LNCaP clone FGC (cell line): ENCODE results near the gene GLE1.
A peak's percentile ranks its signal among the peaks of the same experiment; 100 is the strongest.

ENCODE experiments used
- DNase-seq: peaks from one replicate; pipeline ENCODE4 v3.0.0-alpha.2; 2011; ENCODE audit warnings: low read depth
- H3K4me3 ChIP-seq: 2 replicates; pipeline ENCODE4 v1.5.1; 2011; ENCODE audit warnings: mild to moderate bottlenecking, low read depth, low read length, control low read depth
- TF ChIP-seq, protein P1 (sequence below): IDR thresholded peaks from 2 replicates; pipeline ENCODE4 v1.5.1; 2012; ENCODE audit warnings: mild to moderate bottlenecking; ENCODE audit not compliant: control insufficient read depth, insufficient read depth; ENCODE audit errors: extremely low read depth

The GLE1 gene

DNA sequence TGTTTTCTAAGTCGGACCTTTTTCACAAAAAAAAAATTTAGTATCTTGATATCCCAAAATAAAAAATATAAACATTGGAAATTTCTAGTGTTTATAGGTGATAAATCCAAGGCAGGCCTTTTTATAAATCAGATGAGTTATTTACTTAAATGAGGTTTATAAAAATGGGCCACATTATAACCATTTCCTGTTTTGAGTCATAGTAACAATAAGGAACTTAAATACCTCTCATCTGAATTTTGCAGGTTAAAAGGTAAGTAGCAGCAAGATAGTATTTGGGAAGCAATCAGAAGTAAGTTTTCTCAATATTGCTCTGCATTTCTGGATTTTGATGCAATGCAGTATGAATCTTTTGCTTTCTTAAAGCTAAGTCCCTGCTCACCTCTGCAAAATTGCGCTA lies 51.8 kb downstream of the GLE1 start:
- TF ChIP-seq, protein P1, sequence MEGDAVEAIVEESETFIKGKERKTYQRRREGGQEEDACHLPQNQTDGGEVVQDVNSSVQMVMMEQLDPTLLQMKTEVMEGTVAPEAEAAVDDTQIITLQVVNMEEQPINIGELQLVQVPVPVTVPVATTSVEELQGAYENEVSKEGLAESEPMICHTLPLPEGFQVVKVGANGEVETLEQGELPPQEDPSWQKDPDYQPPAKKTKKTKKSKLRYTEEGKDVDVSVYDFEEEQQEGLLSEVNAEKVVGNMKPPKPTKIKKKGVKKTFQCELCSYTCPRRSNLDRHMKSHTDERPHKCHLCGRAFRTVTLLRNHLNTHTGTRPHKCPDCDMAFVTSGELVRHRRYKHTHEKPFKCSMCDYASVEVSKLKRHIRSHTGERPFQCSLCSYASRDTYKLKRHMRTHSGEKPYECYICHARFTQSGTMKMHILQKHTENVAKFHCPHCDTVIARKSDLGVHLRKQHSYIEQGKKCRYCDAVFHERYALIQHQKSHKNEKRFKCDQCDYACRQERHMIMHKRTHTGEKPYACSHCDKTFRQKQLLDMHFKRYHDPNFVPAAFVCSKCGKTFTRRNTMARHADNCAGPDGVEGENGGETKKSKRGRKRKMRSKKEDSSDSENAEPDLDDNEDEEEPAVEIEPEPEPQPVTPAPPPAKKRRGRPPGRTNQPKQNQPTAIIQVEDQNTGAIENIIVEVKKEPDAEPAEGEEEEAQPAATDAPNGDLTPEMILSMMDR: no peak
- DNase-seq: no peak
- no peak overlapping the region for H3K4me3 ChIP-seq

DNA sequence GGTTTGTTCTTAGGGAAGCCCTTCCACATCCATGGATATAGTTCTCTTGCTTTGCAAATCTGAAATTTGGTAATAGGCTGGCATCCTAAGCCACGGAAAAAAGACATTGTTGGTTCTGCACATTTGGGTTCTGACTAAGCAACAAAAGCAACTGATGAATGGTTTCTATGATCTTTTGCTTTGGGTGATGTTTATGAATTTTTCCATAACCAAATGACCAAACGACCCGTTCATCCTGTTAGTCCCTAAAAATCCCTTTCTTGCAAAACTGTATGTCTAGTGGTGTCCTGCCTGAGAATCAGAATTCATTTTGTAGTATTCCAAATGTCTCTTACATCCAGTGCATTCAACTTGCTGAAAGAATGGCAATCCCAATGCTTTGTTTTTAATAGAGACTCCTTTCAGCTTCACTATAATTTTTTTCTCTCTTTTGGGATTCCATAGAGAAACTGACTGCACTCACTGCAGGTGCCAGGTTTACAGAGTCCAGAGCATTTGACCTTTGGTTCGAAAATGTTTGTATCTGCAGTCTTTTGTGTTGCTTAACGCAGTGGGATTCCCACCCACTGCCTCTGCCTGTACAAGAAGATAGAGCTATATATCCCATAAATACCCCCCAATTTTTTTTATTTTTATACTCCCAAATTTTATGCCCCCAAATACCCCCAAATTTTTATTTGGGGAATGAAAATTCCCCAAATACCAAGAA lies 52.6 kb downstream of the GLE1 start:
- TF ChIP-seq, protein P1: no peak
- no peak for DNase-seq
- H3K4me3 ChIP-seq: no peak overlapping the region

DNA sequence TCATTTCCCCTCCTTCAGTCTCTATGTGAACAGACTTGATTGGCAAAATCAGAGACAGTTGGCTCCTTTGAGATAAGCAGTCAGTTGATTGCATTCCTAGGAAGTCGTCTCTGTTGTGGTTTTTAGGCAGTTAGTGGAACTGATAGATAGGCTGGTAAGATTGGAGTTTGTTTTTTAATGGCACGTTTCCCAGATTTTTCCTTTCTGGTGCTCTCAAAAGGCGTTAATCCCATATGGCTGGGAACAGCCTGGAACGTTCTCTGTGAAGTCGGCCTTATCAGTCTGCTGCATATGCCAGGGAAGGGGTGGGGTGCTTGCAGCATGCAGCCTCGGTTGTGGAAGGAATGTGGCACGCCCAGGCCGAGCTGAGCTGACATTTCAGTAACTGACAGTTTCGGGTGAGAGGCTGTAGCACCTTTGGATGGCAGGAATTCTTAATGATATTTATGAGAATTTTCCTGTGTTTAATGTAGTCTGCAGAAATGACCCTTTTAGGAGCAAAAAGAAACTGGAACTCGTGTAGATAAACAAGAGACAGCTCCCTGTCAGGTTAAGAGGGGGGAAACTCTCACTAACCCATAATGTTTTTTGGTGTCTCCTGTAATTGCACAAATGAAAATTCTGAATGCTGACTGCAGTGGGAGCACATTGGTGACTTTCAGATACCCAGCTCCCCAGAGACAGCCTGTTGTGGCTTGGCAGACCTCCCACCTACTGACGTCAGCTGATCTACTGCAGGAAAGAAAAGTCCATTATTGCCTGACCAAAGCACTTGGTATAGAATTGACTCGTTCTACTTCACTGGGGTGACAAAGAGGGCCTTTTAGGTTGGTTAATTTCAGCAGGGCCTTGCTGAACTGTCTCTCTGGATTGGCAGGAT lies 54.2 kb downstream of the GLE1 start:
- TF ChIP-seq, protein P1: no peak
- H3K4me3 ChIP-seq: peak overlapping the region; percentile 26; the same call in 1 of the 2 replicates
- DNase-seq: peak; percentile 63

DNA sequence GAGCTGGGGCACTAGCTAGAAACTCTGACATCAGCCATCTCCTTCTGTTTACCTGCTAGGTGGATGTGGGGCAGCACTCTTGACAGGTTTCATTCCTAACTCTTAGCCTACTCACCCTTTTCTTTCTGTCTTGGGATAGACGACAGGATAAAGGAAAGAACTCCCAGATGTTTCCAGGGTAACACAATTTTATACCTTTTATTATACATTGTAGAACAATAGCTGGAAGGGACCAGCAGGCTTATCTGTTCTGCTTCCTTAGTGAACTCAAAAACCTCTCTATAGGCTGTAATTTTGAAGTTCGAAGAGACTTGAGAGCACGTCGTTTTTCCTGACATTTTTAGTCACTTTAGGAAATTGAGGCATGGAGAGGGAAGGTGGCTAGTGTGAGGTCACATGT lies 61.1 kb downstream of the GLE1 start:
- no peak for DNase-seq
- H3K4me3 ChIP-seq: no peak overlapping the region
- TF ChIP-seq, protein P1: no peak

DNA sequence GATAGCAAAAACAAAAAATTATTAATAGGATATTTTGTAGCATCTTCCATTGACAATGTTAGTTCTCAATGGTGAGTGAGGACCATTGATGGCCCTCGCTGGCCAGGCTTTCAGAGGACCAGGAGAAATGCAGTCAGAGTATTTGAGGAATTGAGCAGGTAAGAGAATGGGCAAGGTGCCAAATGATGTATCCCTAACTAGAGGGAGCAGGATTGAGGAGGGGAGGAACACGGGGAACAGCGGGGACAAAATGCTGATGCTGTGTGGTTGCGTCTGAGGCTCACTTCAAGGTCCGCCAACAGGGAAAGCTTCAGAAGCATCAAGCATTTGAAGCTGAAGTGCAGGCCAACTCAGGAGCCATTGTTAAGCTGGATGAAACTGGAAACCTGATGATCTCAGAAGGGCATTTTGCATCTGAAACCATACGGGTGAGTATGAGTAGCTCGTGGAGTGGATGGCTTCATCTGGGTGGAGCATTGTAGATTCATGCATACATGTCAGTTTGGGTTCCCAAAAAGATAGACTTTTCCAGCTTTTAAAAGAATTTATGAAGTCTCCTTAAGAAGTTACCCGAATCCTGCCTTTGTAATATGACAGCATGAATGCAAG lies 64.1 kb downstream of the GLE1 start:
- no peak for DNase-seq
- H3K4me3 ChIP-seq: no peak overlapping the region
- TF ChIP-seq, protein P1: no peak

DNA sequence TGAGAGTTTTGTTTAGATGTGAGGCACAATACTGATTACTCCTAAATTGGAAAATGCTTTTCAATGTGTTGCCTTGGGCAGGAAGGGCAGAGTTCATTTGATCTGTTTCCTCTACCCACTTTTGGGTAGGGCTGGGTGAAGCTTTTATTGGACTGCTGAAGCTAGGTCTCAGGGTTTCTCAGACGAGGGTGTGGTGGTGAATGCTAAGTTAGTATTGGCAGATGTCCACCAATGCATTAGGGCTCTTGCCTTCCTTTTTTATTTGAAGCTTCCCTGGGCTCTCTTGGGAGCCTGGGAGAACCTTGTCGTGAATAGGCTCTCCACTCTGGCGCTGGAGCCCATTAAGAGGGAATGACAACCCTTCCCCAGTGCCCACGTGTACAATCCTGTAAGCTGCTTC lies 71.0 kb downstream of the GLE1 start:
- peak; percentile 23 for DNase-seq
- TF ChIP-seq, protein P1: no peak

More for the DNA sequence above, 71.0 kb downstream of the GLE1 start:
- H3K4me3 ChIP-seq: no peak overlapping the region
